ENCODE measurements around the gene DGKG. TPM values are rescaled to one million over a fixed set of nuclear protein-coding genes. Genes with fewer than 3 reads are reported as not detected.

The DGKG gene
- total and polyA plus RNA-seq, 8 donors = 0.12 to 26.3 (median 2.7) TPM

GRCh38 chr3:186105543-186105942 lies 256.5 kb downstream of the DGKG start:
- no peak overlapping the region for H3K4me3 ChIP-seq
- no peaks in the 10 kb centered on the region for H3K36me3 ChIP-seq
- H3K4me1 ChIP-seq = peaks cover 25 to 42% (median 33%) of the 10 kb centered on the region in 4 donors
- intact Hi-C loops (cut with DNase I; ENCODE audit: low total_unique reads) = no loop called here
- no peak for DNase-seq
- peaks cover 0 to 49% (median 0%) of the 10 kb centered on the region in 3 donors for H3K27me3 ChIP-seq
- TF ChIP-seq POLR2AphosphoS5 (IDR thresholded peaks at IDR 0.05) = no peak
- H3K9me3 ChIP-seq = no peaks in the 10 kb centered on the region
- H3K27ac ChIP-seq = no peak overlapping the region
- 32 to 58% (median 49%) methylated on average over 6 of the region's 6 CpGs for WGBS, 5 donors

- H3K27me3 ChIP-seq = peaks cover 0 to 47% (median 0%) of the 10 kb centered on the region in 3 donors
- intact Hi-C loops (cut with DNase I; ENCODE audit: low total_unique reads) = no loop called here
- WGBS, 5 donors = 32 to 59% (median 41%) methylated on average over 4 of the region's 4 CpGs
- no peak for TF ChIP-seq POLR2A (IDR thresholded peaks at IDR 0.05)
- no peak for TF ChIP-seq EP300 (IDR thresholded peaks at IDR 0.05)
- no peak for TF ChIP-seq CTCF (IDR thresholded peaks at IDR 0.05)
- TF ChIP-seq POLR2AphosphoS5 (IDR thresholded peaks at IDR 0.05) = no peak
- DNase-seq = no peak
- H3K4me1 ChIP-seq = peaks cover 15 to 29% (median 24%) of the 10 kb centered on the region in 4 donors
- H3K9me3 ChIP-seq = no peaks in the 10 kb centered on the region
- no peaks in the 10 kb centered on the region for H3K36me3 ChIP-seq
- no peak overlapping the region for H3K27ac ChIP-seq
- no peak overlapping the region for H3K4me3 ChIP-seq
Measured at GRCh38 chr3:186102687-186103086, 259.3 kb downstream of the DGKG start.

- intact Hi-C loops (cut with DNase I; ENCODE audit: low total_unique reads) = no loop called here
- no peak for DNase-seq
- Histone ChIP-seq H3K4me1 (peaks cover 18 to 42% (median 31%) of the 10 kb centered on the region in 4 donors), H3K9me3 (no peaks in the 10 kb centered on the region), H3K27me3 (peaks cover 0 to 43% (median 0%) of the 10 kb centered on the region in 3 donors), H3K27ac (no peak overlapping the region), H3K4me3 (no peak overlapping the region), H3K36me3 (no peaks in the 10 kb centered on the region)
- TF ChIP-seq CTCF (IDR thresholded peaks at IDR 0.05) (no peak), POLR2AphosphoS5 (IDR thresholded peaks at IDR 0.05) (no peak)
- 51 to 63% (median 61%) methylated on average over 3 of the region's 3 CpGs for WGBS, 5 donors
Measured at GRCh38 chr3:186100398-186100797, 261.6 kb downstream of the DGKG start.

- peak; percentile 56 to 73 for DNase-seq
Measured at GRCh38 chr3:186099178-186099577, 262.9 kb downstream of the DGKG start.

More at GRCh38 chr3:186099178-186099577, 262.9 kb downstream of the DGKG start:
- WGBS, 5 donors = 33 to 53% (median 38%) methylated on average over 5 of the region's 5 CpGs
- Histone ChIP-seq H3K36me3 (no peaks in the 10 kb centered on the region), H3K9me3 (no peaks in the 10 kb centered on the region), H3K27me3 (peaks cover 0 to 51% (median 0%) of the 10 kb centered on the region in 3 donors), H3K4me1 (peaks cover 18 to 42% (median 33%) of the 10 kb centered on the region in 4 donors), H3K27ac (peak overlapping the region in 1 of 5 donors; percentile 54), H3K4me3 (no peak overlapping the region)
- TF ChIP-seq CTCF (IDR thresholded peaks at IDR 0.05) = no peak
- intact Hi-C loops (cut with DNase I; ENCODE audit: low total_unique reads) = no loop called here
